ENCODE results near the gene STAP1.
"Not testable (repeated sequence)": the region's sequence is repeated elsewhere in the genome, so short reads cannot be mapped to it uniquely, and the experiment has no call there.

STAP1 gene

GRCh38 chr4:67558493-67558892, at the start of gene STAP1:
Gene STAP1 (plus strand): TSS chr4:67558727. CDS start chr4:67558810, 83 bp downstream.
- H3K9me3 ChIP-seq (ENCODE audit: low read depth, low read length): no peaks in the 10 kb centered on the region
- no peaks in the 10 kb centered on the region for H3K36me3 ChIP-seq (ENCODE audit: insufficient read depth, low read length)
- H3K4me3 ChIP-seq: no peak within 1 kb of the TSS
- H3K9ac ChIP-seq (ENCODE audit: insufficient read length): no peak within 1 kb of the TSS
- no peak for TF ChIP-seq FOXP2 (optimal IDR thresholded peaks at IDR 0.05; ENCODE audit: control extremely low read depth, extremely low read length, insufficient read depth)
- no peak for TF ChIP-seq POLR2AphosphoS5 (IDR thresholded peaks at IDR 0.05; ENCODE audit: borderline replicate concordance, low read depth, low read length)
- no peak for TF ChIP-seq EZH2 (IDR thresholded peaks at IDR 0.05)
- DNase-seq (ENCODE audit: low read depth, low spot score): no peak
- H3K27ac ChIP-seq: no peak within 1 kb of the TSS

- TF ChIP-seq EZH2 (IDR thresholded peaks at IDR 0.05) (no peak), POLR2AphosphoS5 (IDR thresholded peaks at IDR 0.05; ENCODE audit: borderline replicate concordance, low read depth, low read length) (no peak), FOXP2 (optimal IDR thresholded peaks at IDR 0.05; ENCODE audit: control extremely low read depth, extremely low read length, insufficient read depth) (no peak)
- H3K27ac ChIP-seq: peak overlapping the region; percentile 22; the same call in 1 of the 2 replicates
- DNase-seq (ENCODE audit: low read depth, low spot score): no peak
Measured at GRCh38 chr4:67512501-67512900, 46.0 kb upstream of the STAP1 start.

GRCh38 chr4:67520141-67520540, 38.4 kb upstream of the STAP1 start:
- no peak overlapping the region for H3K4me3 ChIP-seq
- H3K9me3 ChIP-seq (ENCODE audit: low read depth, low read length): no peaks in the 10 kb centered on the region
- peaks cover 39% of the 10 kb centered on the region for H3K36me3 ChIP-seq (ENCODE audit: insufficient read depth, low read length)
- H3K9ac ChIP-seq (ENCODE audit: insufficient read length): no peak overlapping the region
- DNase-seq (ENCODE audit: low read depth, low spot score): no peak
- no peak for TF ChIP-seq EZH2 (IDR thresholded peaks at IDR 0.05)
- TF ChIP-seq FOXP2 (optimal IDR thresholded peaks at IDR 0.05; ENCODE audit: control extremely low read depth, extremely low read length, insufficient read depth): no peak
- no peak for TF ChIP-seq POLR2AphosphoS5 (IDR thresholded peaks at IDR 0.05; ENCODE audit: borderline replicate concordance, low read depth, low read length)
- H3K27ac ChIP-seq: no peak overlapping the region

More at GRCh38 chr4:67512501-67512900, 46.0 kb upstream of the STAP1 start:
- H3K9me3 ChIP-seq (ENCODE audit: low read depth, low read length): no peaks in the 10 kb centered on the region
- H3K4me3 ChIP-seq: no peak overlapping the region
- peaks cover 48% of the 10 kb centered on the region for H3K36me3 ChIP-seq (ENCODE audit: insufficient read depth, low read length)
- no peak overlapping the region for H3K9ac ChIP-seq (ENCODE audit: insufficient read length)

- Histone ChIP-seq H3K36me3 (ENCODE audit: insufficient read depth, low read length) (peaks cover 40% of the 10 kb centered on the region), H3K27ac (no peak overlapping the region), H3K4me3 (no peak overlapping the region), H3K9ac (ENCODE audit: insufficient read length) (no peak overlapping the region), H3K9me3 (ENCODE audit: low read depth, low read length) (no peaks in the 10 kb centered on the region)
- no peak for DNase-seq (ENCODE audit: low read depth, low spot score)
- no peak for TF ChIP-seq POLR2AphosphoS5 (IDR thresholded peaks at IDR 0.05; ENCODE audit: borderline replicate concordance, low read depth, low read length)
- TF ChIP-seq FOXP2 (optimal IDR thresholded peaks at IDR 0.05; ENCODE audit: control extremely low read depth, extremely low read length, insufficient read depth): no peak
- TF ChIP-seq EZH2 (IDR thresholded peaks at IDR 0.05): no peak
Measured at GRCh38 chr4:67521506-67521905, 37.0 kb upstream of the STAP1 start.

- Histone ChIP-seq H3K4me3 (no peak overlapping the region), H3K9ac (ENCODE audit: insufficient read length) (no peak overlapping the region), H3K36me3 (ENCODE audit: insufficient read depth, low read length) (peaks cover 47% of the 10 kb centered on the region), H3K9me3 (ENCODE audit: low read depth, low read length) (no peaks in the 10 kb centered on the region), H3K27ac (no peak overlapping the region)
- DNase-seq (ENCODE audit: low read depth, low spot score): no peak
- TF ChIP-seq FOXP2 (optimal IDR thresholded peaks at IDR 0.05; ENCODE audit: control extremely low read depth, extremely low read length, insufficient read depth) (no peak), EZH2 (IDR thresholded peaks at IDR 0.05) (no peak), POLR2AphosphoS5 (IDR thresholded peaks at IDR 0.05; ENCODE audit: borderline replicate concordance, low read depth, low read length) (no peak)
Measured at GRCh38 chr4:67522230-67522629, 36.3 kb upstream of the STAP1 start.

- DNase-seq (ENCODE audit: low read depth, low spot score): no peak
- no peak overlapping the region for H3K27ac ChIP-seq
- no peak overlapping the region for H3K9ac ChIP-seq (ENCODE audit: insufficient read length)
- no peak for TF ChIP-seq FOXP2 (optimal IDR thresholded peaks at IDR 0.05; ENCODE audit: control extremely low read depth, extremely low read length, insufficient read depth)
- no peak for TF ChIP-seq EZH2 (IDR thresholded peaks at IDR 0.05)
- TF ChIP-seq POLR2AphosphoS5 (IDR thresholded peaks at IDR 0.05; ENCODE audit: borderline replicate concordance, low read depth, low read length): no peak
- H3K4me3 ChIP-seq: no peak overlapping the region
- H3K9me3 ChIP-seq (ENCODE audit: low read depth, low read length): no peaks in the 10 kb centered on the region
- H3K36me3 ChIP-seq (ENCODE audit: insufficient read depth, low read length): peaks cover 48% of the 10 kb centered on the region
Measured at GRCh38 chr4:67522851-67523671, 35.5 kb upstream of the STAP1 start.

GRCh38 chr4:67524140-67524539, 34.4 kb upstream of the STAP1 start:
- not testable (repeated sequence) for DNase-seq (ENCODE audit: low read depth, low spot score); H3K9me3 ChIP-seq (ENCODE audit: low read depth, low read length)
- peaks cover 49% of the 10 kb centered on the region for H3K36me3 ChIP-seq (ENCODE audit: insufficient read depth, low read length)

GRCh38 chr4:67531379-67531962, 27.1 kb upstream of the STAP1 start:
- H3K9me3 ChIP-seq (ENCODE audit: low read depth, low read length): no peaks in the 10 kb centered on the region
- no peak for TF ChIP-seq EZH2 (IDR thresholded peaks at IDR 0.05)
- TF ChIP-seq POLR2AphosphoS5 (IDR thresholded peaks at IDR 0.05; ENCODE audit: borderline replicate concordance, low read depth, low read length): no peak
- TF ChIP-seq FOXP2 (optimal IDR thresholded peaks at IDR 0.05; ENCODE audit: control extremely low read depth, extremely low read length, insufficient read depth): no peak
- DNase-seq (ENCODE audit: low read depth, low spot score): no peak
- H3K36me3 ChIP-seq (ENCODE audit: insufficient read depth, low read length): peaks cover 80% of the 10 kb centered on the region
- no peak overlapping the region for H3K4me3 ChIP-seq
- no peak overlapping the region for H3K27ac ChIP-seq
- no peak overlapping the region for H3K9ac ChIP-seq (ENCODE audit: insufficient read length)

More at GRCh38 chr4:67524140-67524539, 34.4 kb upstream of the STAP1 start:
- H3K9ac ChIP-seq (ENCODE audit: insufficient read length); H3K27ac ChIP-seq; H3K4me3 ChIP-seq: not testable (repeated sequence)

GRCh38 chr4:67532397-67532796, 26.1 kb upstream of the STAP1 start:
- not testable (repeated sequence) for H3K9ac ChIP-seq (ENCODE audit: insufficient read length); H3K9me3 ChIP-seq (ENCODE audit: low read depth, low read length); H3K4me3 ChIP-seq; DNase-seq (ENCODE audit: low read depth, low spot score); H3K27ac ChIP-seq
- H3K36me3 ChIP-seq (ENCODE audit: insufficient read depth, low read length): peaks cover 80% of the 10 kb centered on the region
